Breast epithelium (tissue), 3 donors: Measurements from ENCODE around the gene MAD1L1.
"Not testable (repeated sequence)": the region's sequence is repeated elsewhere in the genome, so short reads cannot be mapped to it uniquely, and the experiment has no call there.

Source experiments
- POLR2A ChIP-seq: fragments of 450-650 bp; IDR thresholded peaks from one replicate; pipeline ENCODE4 v1.6.1; 2016; ENCODE audit warnings: antibody characterized with exemption, mild to moderate bottlenecking, moderate library complexity
- TF ChIP-seq, protein P1 (sequence below), 3 donors: fragments of 450-650 bp; IDR thresholded peaks; one replicate each; pipeline ENCODE4 v1.5.1; 2016 to 2017; ENCODE audit warnings: antibody characterized with exemption in 3 of 3, mild to moderate bottlenecking in 3 of 3, moderate library complexity in 3 of 3

DNA sequence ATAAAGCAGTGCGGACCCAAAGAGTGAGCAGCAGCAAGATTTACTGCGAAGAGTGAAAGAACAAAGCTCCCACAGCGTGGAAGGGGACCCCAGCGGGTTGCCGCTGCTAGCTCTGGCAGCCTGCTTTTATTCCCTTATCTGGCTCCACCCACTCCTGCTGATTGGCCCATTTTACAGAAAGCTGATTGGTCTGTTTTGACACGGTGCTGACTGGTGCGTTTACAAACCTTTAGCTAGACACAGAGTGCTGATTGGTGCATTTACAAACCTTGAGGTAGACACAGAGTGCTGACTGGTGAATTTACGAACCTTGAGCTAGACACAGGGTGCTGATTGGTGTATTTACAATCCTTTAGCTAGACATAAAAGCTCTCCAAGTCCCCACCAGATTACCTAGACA, 256.2 kb downstream of the MAD1L1 start:
- TF ChIP-seq, protein P1, sequence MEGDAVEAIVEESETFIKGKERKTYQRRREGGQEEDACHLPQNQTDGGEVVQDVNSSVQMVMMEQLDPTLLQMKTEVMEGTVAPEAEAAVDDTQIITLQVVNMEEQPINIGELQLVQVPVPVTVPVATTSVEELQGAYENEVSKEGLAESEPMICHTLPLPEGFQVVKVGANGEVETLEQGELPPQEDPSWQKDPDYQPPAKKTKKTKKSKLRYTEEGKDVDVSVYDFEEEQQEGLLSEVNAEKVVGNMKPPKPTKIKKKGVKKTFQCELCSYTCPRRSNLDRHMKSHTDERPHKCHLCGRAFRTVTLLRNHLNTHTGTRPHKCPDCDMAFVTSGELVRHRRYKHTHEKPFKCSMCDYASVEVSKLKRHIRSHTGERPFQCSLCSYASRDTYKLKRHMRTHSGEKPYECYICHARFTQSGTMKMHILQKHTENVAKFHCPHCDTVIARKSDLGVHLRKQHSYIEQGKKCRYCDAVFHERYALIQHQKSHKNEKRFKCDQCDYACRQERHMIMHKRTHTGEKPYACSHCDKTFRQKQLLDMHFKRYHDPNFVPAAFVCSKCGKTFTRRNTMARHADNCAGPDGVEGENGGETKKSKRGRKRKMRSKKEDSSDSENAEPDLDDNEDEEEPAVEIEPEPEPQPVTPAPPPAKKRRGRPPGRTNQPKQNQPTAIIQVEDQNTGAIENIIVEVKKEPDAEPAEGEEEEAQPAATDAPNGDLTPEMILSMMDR (IDR thresholded peaks at IDR 0.05): not testable (repeated sequence)
- TF ChIP-seq POLR2A: not testable (repeated sequence)
